ENCODE data around the gene SWI5.

- TF ChIP-seq POLR2AphosphoS5 (IDR thresholded peaks at IDR 0.05; ENCODE audit: low read depth, low read length) (no peak), POLR2A (IDR thresholded peaks at IDR 0.05; ENCODE audit: low read depth, low read length) (no peak)
Observed at GRCh38 chr9:128254362-128254761, 21.7 kb upstream of the SWI5 start.
